Measurements from ENCODE around the gene BAHD1. TPM values are rescaled to one million over a fixed set of nuclear protein-coding genes. Genes with fewer than 3 reads are reported as not detected.
A peak's percentile ranks its signal among the peaks of the same experiment; 100 is the strongest.

BAHD1 gene
- total RNA-seq, 4 donors from 2014 or later: 12.3 to 25.5 (median 16.2) TPM

DNA sequence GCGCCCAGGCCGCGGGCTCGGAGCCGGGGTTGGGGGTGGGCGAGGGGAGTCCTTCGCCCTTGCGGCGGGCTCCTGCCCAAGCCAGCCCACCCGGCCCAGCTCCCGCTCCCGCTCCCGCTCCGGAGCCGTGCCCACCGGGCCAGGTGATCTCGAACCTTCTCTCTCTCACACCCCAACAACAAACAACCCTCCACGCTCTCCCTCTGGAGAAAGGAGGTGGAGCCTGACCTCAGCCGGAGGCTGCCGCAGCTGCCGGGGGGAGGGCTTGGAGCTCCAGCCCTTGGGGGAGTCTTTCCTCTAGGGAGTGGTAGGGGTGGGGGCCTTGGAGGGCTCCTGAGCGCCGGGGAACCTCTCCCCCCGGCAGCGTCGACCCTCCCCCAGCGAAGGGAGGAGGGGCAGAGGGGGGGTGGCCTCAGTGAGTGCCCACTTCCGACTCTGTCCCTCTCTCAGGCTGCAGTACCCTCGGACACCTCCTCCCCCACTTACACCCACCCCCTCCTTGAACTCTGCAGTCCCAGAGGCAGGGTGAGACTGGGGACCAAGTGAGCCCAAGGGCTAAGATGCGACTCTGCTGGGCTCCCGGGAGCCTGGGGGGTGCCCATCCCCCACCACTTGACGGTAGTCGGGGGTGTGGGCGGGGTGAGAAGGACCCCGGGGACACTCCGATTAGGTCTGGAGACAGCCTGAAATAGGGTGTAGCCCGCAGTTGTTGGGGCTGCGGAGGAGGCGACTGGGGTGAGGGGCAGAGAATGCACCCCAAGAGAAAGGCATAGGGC, 4.4 kb upstream of the BAHD1 start:
- no peak for DNase-seq (ENCODE audit: low spot score in 2 of 2)
- H3K4me1 ChIP-seq: peaks cover 0 to 42% (median 24%) of the 10 kb centered on the region in 4 donors
- TF ChIP-seq, protein P1, sequence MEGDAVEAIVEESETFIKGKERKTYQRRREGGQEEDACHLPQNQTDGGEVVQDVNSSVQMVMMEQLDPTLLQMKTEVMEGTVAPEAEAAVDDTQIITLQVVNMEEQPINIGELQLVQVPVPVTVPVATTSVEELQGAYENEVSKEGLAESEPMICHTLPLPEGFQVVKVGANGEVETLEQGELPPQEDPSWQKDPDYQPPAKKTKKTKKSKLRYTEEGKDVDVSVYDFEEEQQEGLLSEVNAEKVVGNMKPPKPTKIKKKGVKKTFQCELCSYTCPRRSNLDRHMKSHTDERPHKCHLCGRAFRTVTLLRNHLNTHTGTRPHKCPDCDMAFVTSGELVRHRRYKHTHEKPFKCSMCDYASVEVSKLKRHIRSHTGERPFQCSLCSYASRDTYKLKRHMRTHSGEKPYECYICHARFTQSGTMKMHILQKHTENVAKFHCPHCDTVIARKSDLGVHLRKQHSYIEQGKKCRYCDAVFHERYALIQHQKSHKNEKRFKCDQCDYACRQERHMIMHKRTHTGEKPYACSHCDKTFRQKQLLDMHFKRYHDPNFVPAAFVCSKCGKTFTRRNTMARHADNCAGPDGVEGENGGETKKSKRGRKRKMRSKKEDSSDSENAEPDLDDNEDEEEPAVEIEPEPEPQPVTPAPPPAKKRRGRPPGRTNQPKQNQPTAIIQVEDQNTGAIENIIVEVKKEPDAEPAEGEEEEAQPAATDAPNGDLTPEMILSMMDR (IDR thresholded peaks at IDR 0.05): no peak
- TF ChIP-seq POLR2A (IDR thresholded peaks at IDR 0.05) (no peak), EP300 (IDR thresholded peaks at IDR 0.05) (no peak)
- 0 to 4% methylated on average over 20 to 25 of the region's 39 CpGs for WGBS, 2 donors
- H3K36me3 ChIP-seq: peaks cover 0 to 5% (median 0%) of the 10 kb centered on the region in 3 donors
- peak overlapping the region; percentile 17 to 41 (median 34) for H3K4me3 ChIP-seq
- peaks cover 0 to 27% of the 10 kb centered on the region in 2 donors for H3K27me3 ChIP-seq
- no peaks in the 10 kb centered on the region for H3K9me3 ChIP-seq
- no peak overlapping the region for H3K27ac ChIP-seq

DNA sequence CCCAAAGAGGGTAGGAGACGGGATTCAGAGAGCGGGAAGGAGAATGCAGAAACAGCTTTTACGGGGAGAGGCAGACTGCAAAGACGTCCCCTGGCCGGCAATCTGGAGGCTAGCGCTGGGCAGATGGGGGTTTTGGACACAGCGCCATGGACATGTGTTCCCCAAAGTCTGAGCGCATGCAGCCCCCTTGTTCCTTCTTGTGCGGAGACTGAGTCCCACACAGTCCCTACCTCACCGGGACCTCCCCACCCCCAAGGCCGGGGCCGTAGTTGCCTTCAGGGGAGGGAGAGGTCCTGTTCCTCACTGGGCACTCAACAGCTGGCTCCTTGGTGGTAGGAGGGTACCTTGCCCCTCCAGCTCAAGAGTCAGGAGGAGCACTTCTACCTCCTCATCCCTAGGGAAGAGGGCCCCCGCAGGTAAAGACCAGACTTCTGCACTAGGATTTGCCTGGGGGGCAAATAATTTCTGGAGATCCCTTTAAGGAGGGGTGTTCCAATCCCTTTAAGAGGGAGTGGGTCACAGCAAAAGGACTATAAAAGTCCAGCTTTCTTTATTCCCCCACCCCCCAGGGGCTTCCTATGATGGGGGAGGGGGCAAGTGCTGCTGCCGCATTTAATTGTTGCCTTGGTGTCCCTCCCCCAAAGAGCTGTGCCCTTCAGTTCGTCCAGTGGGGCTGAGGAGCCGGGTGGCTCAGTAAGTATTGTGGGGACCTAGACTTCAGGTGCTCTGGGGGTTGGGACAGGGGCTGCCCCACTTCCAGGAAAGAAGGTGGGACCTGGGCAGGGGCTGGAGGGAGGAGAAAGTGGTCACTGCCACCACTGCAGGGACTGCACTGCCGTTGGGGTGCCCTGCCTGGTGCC, 3.6 kb upstream of the BAHD1 start:
- peaks cover 0 to 5% (median 0%) of the 10 kb centered on the region in 3 donors for H3K36me3 ChIP-seq
- H3K27me3 ChIP-seq: peaks cover 0 to 27% of the 10 kb centered on the region in 2 donors
- no peaks in the 10 kb centered on the region for H3K9me3 ChIP-seq
- TF ChIP-seq POLR2A (IDR thresholded peaks at IDR 0.05) (no peak), EP300 (IDR thresholded peaks at IDR 0.05) (no peak)
- TF ChIP-seq, protein P1 (IDR thresholded peaks at IDR 0.05): no peak
- peak overlapping the region in 3 of 4 donors; percentile 28 to 41 (median 39) for H3K4me3 ChIP-seq
- no peak for DNase-seq (ENCODE audit: low spot score in 2 of 2)
- 7 to 8% methylated on average over 15 to 17 of the region's 17 CpGs for WGBS, 2 donors
- peaks cover 0 to 46% (median 25%) of the 10 kb centered on the region in 4 donors for H3K4me1 ChIP-seq
- no peak overlapping the region for H3K27ac ChIP-seq

DNA sequence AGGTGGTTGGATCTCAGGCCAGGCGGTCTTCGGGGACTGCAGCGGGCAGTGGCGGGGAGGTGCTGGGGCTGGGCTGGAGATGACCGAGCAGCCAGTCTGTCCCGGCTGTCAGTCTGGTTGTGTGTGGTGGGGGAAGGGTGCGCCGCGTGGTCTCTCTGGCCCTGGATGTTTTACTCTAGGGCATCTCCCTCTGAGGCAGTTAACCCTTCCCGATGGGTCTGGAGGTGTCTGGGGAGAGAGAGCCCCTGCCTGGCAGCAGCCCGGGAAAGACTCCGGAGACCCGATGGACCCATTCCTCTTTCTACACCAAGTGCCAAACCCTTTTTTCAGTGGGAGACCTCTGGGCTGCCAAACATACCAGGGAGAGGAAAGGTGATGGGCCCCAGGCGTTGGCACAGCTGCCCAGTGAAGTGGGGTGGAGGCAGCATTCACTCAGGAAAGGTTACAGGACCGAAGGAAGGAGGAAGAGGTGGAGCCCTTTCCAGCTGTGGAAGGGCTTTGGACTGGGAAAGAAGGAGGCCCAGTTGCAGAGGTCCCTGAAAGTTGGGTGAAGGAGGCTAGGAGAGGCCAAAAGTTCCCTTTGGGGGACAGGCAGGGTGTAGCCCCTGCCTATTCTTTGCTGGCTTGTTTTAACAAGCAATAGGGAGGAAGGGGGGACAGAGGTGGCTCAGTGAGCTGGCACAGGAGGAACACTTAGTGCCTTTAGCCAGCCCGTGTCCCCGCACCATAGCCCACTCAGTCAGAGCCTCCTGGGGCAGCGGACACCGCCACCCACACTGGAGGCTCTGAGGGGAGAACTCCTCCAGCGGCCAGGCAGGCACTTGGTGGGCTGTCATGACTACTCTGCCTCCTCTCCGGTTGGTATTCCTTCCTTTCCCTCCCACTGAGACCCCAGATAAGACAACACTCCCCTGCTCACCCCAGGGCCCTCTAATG, 2.7 kb upstream of the BAHD1 start:
- no peak overlapping the region for H3K4me3 ChIP-seq
- no peaks in the 10 kb centered on the region for H3K9me3 ChIP-seq
- peaks cover 0 to 27% of the 10 kb centered on the region in 2 donors for H3K27me3 ChIP-seq
- 40 to 44% methylated on average over 18 to 21 of the region's 21 CpGs for WGBS, 2 donors
- H3K4me1 ChIP-seq: peaks cover 0 to 55% (median 29%) of the 10 kb centered on the region in 4 donors
- H3K36me3 ChIP-seq: no peaks in the 10 kb centered on the region
- TF ChIP-seq POLR2A (IDR thresholded peaks at IDR 0.05) (no peak), EP300 (IDR thresholded peaks at IDR 0.05) (no peak)
- TF ChIP-seq, protein P1 (IDR thresholded peaks at IDR 0.05): no peak
- no peak for DNase-seq (ENCODE audit: low spot score in 2 of 2)
- H3K27ac ChIP-seq: no peak overlapping the region

GRCh38 chr15:40438712-40439111, 2.0 kb upstream of the BAHD1 start:
- no peak for DNase-seq (ENCODE audit: low spot score in 2 of 2)
- Histone ChIP-seq H3K27me3 (peaks cover 0 to 27% of the 10 kb centered on the region in 2 donors), H3K27ac (no peak overlapping the region), H3K9me3 (no peaks in the 10 kb centered on the region), H3K4me3 (no peak overlapping the region), H3K4me1 (peaks cover 0 to 62% (median 33%) of the 10 kb centered on the region in 4 donors), H3K36me3 (no peaks in the 10 kb centered on the region)
- 71% methylated on average over 12 of the region's 12 CpGs for WGBS, 2 donors
- TF ChIP-seq, protein P1 (IDR thresholded peaks at IDR 0.05): no peak
- TF ChIP-seq POLR2A (IDR thresholded peaks at IDR 0.05): no peak
- no peak for TF ChIP-seq EP300 (IDR thresholded peaks at IDR 0.05)
